Measurements from ENCODE around the gene NAV1.

- TF ChIP-seq CTCF (IDR thresholded peaks at IDR 0.05) (no peak), POLR2AphosphoS5 (IDR thresholded peaks at IDR 0.05) (no peak), EP300 (IDR thresholded peaks at IDR 0.05; ENCODE audit: low read depth) (no peak), POLR2A (IDR thresholded peaks at IDR 0.05) (no peak)
These were observed 31.4 kb downstream of the NAV1 start for GRCh38 chr1:201570181-201570885.
